DMS153 treated with DMSO at 0.1 percent for 48 hours (cell line): Measurements from ENCODE around the gene PCSK5.

Experiments used
- DNase-seq: peaks from one replicate; lab custom pipeline; 2025; ENCODE audit not compliant: unreplicated experiment; lab: John Stamatoyannopoulos, UW

The PCSK5 gene

DNA sequence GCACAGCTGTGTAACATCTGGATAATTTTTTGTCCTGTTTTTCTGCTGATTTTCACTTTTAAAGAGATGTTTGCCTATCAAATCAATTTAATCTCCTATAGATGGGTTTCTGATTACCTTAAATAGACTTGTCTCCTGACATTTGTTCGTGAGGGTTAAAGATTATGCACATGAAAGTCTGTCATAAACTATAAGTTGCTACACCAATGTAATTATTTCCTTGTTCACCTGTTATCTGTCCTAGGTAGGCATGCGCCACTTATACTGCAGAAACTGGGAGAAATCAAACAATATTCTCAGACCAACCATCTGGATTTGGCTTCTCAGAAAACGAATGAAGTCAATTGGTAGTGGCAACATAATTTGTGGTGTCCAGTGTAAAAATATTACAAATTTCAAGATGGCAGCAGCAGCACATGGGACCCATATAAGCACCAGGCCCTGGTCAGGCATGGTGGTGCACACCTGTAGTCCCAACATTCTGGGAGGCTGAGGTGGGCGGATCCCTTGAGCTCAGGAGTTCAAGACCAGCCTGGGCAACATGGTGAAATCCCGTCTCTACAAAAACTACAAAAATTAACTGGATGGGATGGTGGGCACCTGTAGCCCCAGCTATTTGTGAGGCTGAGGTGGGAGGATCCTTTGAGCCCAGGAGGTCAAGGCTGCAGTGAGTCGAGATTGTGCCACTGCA lies 483.5 kb downstream of the PCSK5 start:
- no peak for DNase-seq

DNA sequence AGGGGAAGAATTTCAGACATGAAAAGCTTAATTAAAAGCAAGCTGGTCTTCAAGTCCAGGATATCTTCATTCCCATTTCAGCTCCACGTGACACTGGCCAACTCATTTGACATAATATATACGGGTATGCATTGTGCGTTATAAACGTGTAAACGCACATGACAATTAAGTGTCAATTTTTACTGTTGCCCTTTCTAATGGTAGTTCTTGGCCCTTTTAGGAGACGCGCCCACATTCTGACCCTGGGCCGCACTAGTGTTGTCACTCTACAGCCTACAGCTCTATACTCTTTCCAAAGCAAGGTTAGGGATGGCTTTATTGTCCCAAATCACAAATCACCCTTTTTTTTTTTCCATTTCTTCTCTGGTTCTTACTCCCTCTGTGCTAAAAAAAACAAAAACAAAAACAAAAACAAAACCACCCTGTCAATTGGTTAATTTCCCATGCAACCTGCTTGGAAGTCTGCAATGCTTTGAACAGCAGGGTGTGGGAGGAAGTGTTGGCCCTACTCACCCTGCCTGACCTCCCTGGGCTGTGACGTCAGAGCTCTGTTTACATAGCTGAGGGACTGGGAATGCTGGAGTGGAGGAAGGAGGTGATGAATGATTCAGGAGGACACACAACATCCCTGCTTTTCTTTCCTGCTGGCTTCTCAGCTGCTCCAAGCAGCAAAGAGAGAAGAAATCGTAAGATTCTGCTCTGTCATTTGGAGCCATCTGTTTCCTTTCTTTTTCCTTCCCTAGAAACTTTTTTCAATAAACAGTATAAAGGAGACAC lies 484.5 kb downstream of the PCSK5 start:
- DNase-seq: peak; percentile 46

DNA sequence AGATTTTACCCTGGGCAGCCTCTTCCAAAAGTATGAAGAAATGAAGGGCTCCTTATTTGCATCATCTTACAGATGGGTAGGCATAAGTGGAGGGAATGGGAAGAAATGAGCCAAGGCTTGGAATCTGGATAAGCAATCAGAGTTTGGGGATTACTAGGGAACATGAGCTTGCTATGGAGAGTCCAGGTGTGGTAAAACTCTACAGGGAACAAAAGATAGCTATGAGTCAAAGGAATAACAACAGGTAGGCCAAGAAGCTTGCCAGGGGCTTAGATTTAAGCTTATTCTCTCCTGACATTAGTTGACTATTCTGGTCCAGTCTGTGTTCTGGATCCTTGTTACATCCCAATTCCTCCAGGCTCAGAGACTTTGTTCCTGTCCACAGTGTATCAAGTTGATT lies 487.3 kb downstream of the PCSK5 start:
- DNase-seq: no peak

DNA sequence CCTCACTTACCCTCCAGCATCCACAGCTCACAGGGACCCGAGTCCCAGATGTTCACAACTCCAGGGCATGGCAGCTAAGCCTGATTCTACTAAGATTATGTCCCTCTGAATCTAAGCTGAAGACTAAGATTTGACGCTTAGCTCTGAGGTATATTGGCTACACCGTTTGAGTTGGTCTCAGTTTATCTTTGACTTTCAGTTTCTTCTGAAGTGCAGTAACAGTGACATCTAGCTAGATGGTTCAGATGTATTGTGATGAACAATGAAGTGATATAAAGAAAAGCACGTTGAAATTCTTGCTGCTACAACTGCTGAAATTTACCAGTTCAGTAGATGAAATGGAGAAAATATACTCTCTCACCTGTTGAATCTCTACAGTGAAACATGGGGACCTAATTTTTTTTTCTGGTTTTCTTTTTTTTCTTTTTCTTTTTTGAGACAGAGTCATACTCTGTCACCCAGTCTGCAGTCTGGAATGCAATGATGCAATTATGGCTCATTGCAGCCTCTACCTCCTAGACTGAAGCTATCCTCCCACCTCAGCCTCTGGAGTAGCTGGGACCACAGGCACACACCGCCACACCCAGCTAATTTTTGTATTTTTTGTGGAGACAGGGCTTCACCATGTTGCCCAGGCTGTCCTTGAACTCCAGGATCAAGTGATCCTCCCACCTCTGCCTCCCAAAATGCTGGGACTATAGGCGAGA lies 488.0 kb downstream of the PCSK5 start:
- no peak for DNase-seq

DNA sequence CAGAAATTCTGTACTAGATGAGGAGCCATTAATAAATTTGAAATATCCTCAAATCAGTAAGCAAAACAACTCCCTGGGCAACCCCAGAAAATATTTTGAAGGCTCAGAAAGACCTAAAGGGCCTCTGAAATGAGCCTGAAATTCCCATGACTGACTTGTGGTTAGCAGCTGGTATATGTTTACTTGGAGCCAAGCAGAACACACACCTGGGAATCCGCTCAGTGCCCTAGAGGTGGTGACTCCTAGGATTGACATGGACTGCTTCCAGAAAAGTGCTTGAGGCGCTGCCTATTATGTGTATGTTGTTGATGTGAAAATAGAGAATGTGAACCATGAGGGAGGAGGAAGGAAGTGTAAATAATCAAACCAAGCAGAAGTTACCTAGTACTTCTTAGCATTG lies 489.0 kb downstream of the PCSK5 start:
- DNase-seq: peak; percentile 79

DNA sequence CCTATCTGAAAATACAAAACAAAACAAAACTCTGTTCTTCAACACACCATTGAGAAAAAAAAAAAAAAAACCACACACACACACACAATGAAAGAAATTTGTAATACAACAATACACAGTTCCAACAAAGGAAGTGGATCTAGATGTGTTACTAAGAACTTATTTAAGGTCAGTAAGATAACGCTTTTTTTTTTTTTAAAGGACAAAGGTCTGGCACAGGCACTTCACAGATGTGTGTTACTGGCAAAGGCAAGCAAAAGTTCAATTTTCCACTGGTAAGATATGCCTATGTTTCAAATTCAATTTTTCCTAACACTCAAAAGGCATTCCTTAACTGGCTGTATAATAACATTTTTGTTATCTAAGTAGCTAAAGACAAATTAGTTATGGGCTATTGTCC lies 500.2 kb downstream of the PCSK5 start:
- DNase-seq: no peak

DNA sequence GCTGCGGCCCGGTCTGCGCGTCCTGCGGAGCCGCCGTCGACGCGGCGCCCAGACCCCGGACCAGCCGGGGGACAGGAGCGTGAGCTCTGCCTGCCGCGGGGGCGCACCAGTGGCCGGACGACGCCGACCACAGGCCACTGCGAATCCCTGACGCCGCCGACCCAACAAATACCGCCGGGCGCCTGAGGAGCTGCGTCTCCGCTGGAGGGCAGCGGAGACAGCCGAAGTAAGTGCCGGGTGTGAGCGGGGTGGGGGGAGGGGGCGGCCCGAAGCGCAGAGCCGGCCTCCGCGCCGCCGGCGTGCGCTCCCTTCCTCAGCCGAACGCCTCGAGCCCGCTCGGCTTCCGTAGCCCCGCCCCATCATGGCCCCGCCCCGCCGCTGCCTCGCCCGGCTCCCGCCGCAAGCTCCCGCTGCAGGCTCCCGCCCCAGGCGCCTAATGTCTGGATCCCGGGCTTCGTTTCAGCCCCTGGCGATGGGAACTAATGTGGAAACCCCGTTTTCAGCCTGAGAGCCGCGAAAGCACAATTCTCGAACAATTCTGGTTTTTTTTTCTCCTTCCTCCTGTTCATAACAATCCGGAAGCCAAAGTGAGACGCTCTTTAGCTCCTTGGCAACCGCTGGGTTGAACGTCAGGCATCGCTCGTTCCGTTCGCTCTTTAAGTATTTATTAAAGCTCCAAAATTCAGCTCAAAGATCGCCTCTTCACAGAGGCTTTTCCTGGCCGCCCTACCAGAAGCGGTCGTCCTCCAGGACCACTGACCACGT lies 503.9 kb downstream of the PCSK5 start, which contains the start of gene RFK:
TSS of gene RFK (minus strand) at position 232 of the 765 bp plus-strand sequence. CDS start 255 bp downstream, outside the sequence.
- DNase-seq: peak; percentile 87

DNA sequence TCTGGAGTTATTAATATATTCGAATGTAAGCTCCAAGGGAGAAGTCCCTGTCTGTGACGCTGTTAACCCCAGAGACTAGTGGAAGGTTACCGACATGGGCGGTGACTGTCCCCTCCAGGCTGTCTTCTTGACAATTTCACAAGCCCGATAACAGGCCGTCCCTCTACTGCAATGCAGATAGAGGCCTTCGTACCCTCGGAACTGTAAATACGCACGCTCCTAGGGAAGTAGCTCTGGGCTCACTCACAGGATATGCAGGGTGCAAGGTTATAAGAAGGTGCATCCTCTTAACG lies 504.4 kb downstream of the PCSK5 start:
- peak; percentile 37 for DNase-seq

DNA sequence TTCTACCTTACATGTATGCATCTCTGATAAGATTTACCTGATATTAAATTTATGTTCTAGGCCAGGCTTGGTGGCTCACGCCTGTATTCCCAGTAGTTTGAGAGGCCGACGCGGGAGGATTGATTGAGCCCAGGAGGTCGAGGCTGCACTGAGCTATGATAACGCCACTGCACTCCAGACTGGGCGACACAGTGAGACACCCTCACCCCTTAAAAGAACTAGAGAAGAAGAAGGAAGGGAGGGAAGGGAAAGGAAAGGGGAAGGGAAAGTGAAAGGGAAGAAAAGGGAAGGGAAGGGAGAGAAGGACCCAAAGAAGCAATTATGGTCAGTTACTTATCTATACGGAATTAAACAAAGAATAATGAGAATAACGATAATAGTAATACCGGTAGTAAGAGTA lies 504.9 kb downstream of the PCSK5 start:
- DNase-seq: no peak

DNA sequence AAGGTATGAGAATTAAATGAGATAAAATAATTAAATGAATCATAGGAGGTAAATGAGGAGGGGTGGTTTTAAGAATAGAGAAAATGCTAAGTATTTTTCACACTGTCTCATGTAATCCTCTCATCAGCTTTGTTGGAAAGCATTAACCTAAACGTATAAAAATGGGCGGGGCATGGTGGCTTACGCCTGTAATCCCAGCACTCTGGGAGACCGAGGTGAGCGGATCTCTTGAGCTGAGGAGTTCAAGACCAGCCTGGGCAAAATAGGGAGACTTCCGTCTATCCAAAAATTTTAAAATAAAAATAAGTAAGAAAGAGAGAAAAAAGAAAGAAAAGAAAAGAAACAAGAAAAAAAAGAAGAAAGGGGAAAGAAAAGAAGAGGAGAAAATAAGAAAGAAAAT lies 505.7 kb downstream of the PCSK5 start:
- DNase-seq: no peak

DNA sequence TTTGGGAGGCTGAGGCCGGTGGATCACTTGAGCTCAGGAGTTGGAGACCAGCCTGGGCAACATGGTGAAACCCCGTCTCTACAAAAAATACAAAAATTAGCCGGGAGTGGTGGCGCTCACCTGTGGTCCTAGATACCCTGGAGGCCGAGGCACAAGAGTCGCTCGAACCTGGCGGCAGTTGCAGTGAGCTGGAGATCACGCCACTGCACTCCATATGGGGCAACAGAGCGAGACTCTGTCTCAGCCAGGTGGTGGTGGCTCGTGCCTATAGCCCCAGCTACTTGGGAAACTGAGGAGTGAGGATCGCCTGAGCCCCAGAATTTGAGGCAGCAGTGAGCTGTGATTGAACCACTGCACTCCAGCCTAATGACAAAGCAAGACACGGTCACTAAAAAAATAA lies 506.1 kb downstream of the PCSK5 start:
- DNase-seq: no peak

DNA sequence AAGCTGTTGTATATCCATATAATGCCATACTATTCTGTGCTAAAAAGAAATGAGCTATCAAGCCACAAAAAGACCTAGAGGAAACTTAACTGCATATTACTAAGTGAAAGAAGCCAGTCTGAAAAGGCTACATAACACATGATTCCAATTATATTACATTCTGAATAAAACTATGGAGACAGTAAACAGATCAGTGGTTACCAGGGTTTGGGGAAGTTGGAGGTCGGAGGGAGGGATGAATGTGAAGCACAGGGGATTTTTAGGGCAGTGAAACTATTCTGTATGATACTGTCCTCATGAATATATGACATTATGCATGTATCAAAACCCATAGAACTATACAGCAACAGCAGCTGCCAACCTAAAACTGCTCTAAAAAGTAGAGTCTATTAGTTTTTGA lies 509.4 kb downstream of the PCSK5 start:
- DNase-seq: no peak

DNA sequence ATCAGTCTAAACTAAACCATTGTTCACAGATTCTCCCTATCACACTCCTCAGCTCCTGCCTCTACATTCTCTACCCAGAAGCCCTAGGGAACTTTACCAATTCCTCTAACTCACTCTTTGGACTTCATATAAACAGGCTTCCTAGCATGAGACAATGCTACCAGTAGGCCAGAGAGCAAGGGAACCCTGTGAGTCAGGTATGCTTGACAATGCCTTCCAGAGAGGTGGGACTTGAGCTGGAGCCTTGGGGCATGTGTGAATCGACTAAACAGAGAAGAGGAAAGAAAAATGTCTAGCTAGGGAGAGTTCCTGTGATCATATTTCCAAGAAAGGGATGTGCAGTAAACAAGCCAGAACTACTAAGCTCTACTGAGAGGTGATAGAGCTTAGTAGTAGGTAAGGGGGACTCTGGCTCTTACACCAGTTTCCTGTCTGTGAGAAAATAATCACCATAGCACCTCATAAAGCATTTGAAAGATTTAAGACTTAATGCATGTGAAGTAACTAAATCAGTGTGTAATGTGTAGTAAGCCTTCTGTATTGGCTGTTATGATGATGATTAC lies 510.1 kb downstream of the PCSK5 start:
- no peak for DNase-seq

DNA sequence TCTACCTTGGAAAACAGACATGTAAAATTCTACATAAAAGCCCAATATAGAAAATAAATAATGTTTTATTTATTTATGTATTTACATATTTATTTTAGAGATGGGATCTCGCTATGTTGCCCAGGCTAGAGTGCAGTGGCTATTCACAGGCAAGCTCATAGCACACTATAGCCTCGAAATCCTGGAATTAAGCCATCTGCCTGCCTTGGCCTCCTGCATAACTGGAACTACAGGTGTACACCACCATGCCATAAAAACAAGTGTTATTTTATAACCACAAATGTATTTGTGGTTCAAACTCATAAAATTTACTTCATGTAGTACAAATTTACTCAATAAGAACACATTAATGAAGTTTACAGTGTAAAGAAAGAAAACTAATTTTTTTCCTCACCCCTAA lies 510.7 kb downstream of the PCSK5 start:
- DNase-seq: no peak

DNA sequence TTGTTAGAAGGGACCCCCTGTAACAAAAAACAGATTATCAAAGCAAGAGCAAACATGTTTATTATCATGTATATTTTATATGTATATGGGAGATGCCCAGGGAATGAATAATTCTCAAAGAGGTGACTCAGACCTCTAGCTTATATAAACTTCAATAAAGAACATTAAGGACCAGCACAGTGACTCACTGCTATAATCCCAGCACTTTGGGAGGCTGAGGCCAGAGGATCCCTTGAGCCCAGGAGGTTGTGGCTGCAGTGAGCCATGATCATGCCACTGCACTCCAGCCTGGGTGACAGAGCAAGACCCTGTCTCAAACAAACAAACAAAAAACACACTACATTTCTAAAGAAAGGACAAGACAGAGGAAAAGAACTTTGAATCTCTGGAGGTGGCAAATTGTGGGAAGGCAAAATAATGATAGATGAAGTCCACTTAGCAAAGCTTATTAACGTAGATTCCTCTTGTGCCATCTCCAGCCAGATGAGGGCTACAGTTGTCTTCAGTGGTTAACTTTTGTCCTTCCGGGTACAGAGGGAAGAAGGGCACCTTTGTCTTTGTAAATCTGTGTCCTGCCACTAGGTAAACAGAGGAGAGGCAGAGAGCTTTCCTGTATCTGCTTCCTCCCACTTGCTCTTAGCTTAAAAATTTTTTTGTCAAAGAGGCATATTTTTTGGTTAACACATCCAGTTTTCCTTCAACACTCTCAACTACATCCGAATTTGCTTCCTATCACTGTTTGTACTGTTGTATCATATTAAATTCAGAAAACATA lies 511.3 kb downstream of the PCSK5 start:
- no peak for DNase-seq

DNA sequence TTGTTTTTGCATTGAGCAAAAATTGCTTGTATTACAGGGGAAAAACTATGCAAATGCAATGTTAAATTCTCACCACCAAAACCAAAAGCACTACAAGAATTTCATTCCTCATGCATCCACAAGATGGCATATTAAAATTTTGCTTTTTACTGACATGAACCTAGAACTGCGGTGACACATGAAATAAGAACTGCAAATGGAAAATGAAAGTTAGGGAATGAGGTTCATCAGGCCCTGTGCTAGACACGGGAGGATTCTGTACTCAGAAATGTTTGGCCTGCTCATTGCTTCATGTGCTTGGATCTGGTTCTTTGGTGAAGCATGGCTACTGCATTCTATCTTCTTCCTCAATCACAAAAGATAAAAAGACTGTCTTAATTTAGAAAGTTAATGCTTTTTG lies 512.9 kb downstream of the PCSK5 start:
- peak; percentile 12 for DNase-seq

DNA sequence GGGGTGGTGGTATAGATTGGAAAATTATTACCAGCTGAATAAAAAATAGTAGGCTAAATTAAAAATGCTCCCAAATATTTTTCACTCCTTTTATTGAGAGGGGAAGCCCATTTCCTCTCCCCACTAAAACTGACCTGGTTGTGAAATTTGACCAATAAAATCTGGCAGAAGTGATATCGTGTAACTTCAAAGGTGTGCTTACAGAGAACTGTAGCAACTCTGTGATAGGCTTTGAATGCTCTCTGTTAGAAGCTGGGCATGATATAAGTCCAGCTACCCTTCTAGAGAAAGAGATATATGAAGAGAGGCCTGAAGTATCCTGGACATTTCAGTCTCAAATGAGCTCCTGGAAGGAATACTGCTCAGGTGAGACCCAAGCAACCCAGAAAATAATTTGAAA lies 513.9 kb downstream of the PCSK5 start:
- DNase-seq: no peak

DNA sequence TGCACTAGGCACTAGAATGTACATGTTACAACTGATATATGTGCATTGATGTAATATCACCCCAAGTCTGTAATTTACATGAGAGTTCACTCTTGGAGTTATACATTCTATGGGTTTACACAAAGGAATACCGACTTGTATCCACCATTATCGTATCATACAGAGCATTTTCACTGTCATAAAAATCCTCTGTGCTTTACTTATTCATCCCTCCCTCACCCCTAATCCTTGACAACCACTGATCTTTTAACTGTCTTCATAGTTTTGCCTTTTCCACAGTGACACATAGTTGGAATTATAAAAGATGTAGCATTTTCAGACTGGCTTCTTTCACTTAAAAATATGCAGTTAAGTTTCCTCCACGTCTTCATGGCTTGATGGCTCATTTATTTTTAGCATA lies 514.9 kb downstream of the PCSK5 start:
- DNase-seq: no peak

DNA sequence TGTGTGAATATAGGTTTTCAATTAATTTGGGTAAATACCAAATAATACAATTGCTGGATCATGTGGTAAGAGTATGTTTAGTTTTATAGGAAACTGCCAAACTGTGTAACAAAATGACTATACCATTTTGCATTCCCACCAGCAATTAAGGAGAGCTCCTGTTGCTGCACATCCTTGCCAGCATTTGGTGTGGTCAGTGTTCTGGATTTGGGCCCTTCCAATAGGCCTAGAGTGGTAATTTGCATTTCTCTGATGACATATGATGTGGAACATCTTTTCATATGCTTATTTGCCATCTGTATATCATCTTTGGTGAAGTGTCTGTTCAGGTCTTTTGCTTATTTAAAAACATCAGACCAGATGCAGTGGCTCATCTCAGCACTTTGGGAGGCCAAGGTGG lies 515.4 kb downstream of the PCSK5 start:
- no peak for DNase-seq
